ENCODE data around the gene BRSK2.

BRSK2 gene

GRCh38 chr11:1367721-1368120 is 22.0 kb upstream of the BRSK2 start:
- no peak overlapping the region for H3K27ac ChIP-seq (ENCODE audit: low read depth, low read length)
- no peak overlapping the region for H3K9ac ChIP-seq (ENCODE audit: low read length in 5 of 5)
- peaks cover 5 to 21% (median 10%) of the 10 kb centered on the region in 5 donors for H3K27me3 ChIP-seq (ENCODE audit: control insufficient read depth in 5 of 5, insufficient read depth in 4 of 5, low read length in 5 of 5)

DNA sequence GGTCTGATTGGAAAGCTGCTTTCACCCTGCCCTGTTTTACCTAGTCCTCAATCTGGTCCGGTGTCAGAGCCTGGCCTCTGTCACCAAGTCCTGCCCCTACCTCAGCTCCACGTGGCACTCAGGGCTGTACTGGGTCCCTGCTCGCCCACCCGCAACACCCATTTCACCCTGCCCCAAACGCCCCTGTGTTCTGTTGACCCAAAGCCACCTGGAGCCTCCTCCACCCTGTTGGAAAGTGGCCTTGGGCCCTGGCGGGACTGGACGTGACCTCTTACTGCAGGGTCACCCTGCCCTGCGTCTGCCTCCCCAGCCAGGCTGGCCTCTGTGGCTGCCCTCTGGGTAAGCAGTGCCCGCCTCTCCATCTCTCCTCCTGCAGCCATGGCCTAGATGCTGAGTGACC is 21.5 kb upstream of the BRSK2 start:
- Histone ChIP-seq H3K27ac (ENCODE audit: low read depth, low read length) (no peak overlapping the region), H3K9me3 (ENCODE audit: control insufficient read depth in 5 of 5, low read length in 5 of 5) (peaks cover 3 to 36% (median 33%) of the 10 kb centered on the region in 5 donors), H3K27me3 (ENCODE audit: control insufficient read depth in 5 of 5, insufficient read depth in 4 of 5, low read length in 5 of 5) (peaks cover 5 to 21% (median 10%) of the 10 kb centered on the region in 5 donors), H3K9ac (ENCODE audit: low read length in 5 of 5) (no peak overlapping the region), H3K4me1 (ENCODE audit: control insufficient read depth in 5 of 5, insufficient read depth in 5 of 5, low read length in 5 of 5) (no peaks in the 10 kb centered on the region), H3K4me3 (ENCODE audit: low read depth in 1 of 5, low read length in 5 of 5) (no peak overlapping the region), H3K36me3 (ENCODE audit: control insufficient read depth in 5 of 5, insufficient read depth in 5 of 5, low read length in 5 of 5) (no peaks in the 10 kb centered on the region)

More at GRCh38 chr11:1367721-1368120, 22.0 kb upstream of the BRSK2 start:
- Histone ChIP-seq H3K4me3 (ENCODE audit: low read depth in 1 of 5, low read length in 5 of 5) (no peak overlapping the region), H3K9me3 (ENCODE audit: control insufficient read depth in 5 of 5, low read length in 5 of 5) (peaks cover 3 to 36% (median 33%) of the 10 kb centered on the region in 5 donors), H3K4me1 (ENCODE audit: control insufficient read depth in 5 of 5, insufficient read depth in 5 of 5, low read length in 5 of 5) (no peaks in the 10 kb centered on the region), H3K36me3 (ENCODE audit: control insufficient read depth in 5 of 5, insufficient read depth in 5 of 5, low read length in 5 of 5) (no peaks in the 10 kb centered on the region)

DNA sequence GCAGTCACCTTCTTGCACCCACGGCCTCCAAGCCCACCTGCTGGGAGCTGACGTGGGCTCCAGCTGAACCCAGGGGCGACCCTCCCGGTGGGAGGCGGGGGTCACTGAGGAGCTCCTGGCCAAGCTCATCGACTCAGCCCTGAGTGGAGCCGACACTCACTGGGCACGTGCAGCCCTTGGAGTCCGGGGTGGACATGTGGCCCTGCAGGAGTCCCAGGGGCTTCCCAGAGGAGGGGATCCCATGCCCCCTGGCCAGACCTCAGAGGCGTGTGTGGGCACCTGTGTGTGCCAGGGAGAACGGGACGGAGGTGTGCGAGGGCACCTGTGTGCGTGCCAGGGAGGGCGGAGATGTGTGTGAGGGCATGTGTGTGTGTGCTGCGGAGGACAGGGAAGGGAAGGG is 20.8 kb upstream of the BRSK2 start:
- no peaks in the 10 kb centered on the region for H3K36me3 ChIP-seq (ENCODE audit: control insufficient read depth in 5 of 5, insufficient read depth in 5 of 5, low read length in 5 of 5)
- H3K9ac ChIP-seq (ENCODE audit: low read length in 5 of 5) = no peak overlapping the region
- H3K4me3 ChIP-seq (ENCODE audit: low read depth in 1 of 5, low read length in 5 of 5) = no peak overlapping the region
- H3K27ac ChIP-seq (ENCODE audit: low read depth, low read length) = no peak overlapping the region
- H3K4me1 ChIP-seq (ENCODE audit: control insufficient read depth in 5 of 5, insufficient read depth in 5 of 5, low read length in 5 of 5) = no peaks in the 10 kb centered on the region
- H3K9me3 ChIP-seq (ENCODE audit: control insufficient read depth in 5 of 5, low read length in 5 of 5) = peaks cover 3 to 30% (median 28%) of the 10 kb centered on the region in 5 donors
- H3K27me3 ChIP-seq (ENCODE audit: control insufficient read depth in 5 of 5, insufficient read depth in 4 of 5, low read length in 5 of 5) = peaks cover 7 to 21% (median 9%) of the 10 kb centered on the region in 5 donors

DNA sequence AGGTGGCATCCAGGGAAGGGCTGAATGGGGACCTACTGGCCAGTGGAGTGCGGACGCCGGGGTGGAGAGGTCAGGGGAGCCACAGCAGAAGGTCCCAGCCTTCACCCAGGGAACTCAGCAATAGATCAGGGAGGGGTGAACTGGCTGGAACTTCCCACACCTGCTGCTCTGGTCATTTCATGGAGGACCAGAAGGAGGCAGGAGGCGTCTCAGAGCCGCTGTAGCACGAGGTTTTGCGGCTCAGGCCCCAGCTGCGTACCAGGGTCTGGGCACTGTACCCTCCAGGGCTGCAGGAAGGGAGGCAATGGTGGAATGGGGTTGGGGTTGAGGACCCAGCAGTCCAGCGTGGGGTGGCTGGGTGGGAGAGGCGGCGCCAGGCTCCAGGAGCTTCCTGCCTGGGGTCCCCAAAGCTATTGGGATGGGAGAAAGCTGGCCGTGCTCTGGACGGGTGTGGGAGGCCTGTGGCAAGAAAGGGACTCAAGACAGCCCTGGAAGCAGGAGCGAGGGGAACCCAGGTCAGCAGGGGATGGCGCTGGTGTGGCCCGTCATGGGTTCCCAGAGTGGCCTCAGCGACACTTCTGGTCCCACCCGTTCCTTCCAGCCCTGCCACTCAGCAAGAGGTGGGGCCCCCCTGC is 20.2 kb upstream of the BRSK2 start:
- H3K27me3 ChIP-seq (ENCODE audit: control insufficient read depth in 5 of 5, insufficient read depth in 4 of 5, low read length in 5 of 5) = peaks cover 7 to 21% (median 9%) of the 10 kb centered on the region in 5 donors
- H3K4me3 ChIP-seq (ENCODE audit: low read depth in 1 of 5, low read length in 5 of 5) = no peak overlapping the region
- peaks cover under 1 to 27% (median 23%) of the 10 kb centered on the region in 5 donors for H3K9me3 ChIP-seq (ENCODE audit: control insufficient read depth in 5 of 5, low read length in 5 of 5)
- no peak overlapping the region for H3K27ac ChIP-seq (ENCODE audit: low read depth, low read length)
- no peaks in the 10 kb centered on the region for H3K36me3 ChIP-seq (ENCODE audit: control insufficient read depth in 5 of 5, insufficient read depth in 5 of 5, low read length in 5 of 5)
- H3K4me1 ChIP-seq (ENCODE audit: control insufficient read depth in 5 of 5, insufficient read depth in 5 of 5, low read length in 5 of 5) = no peaks in the 10 kb centered on the region
- H3K9ac ChIP-seq (ENCODE audit: low read length in 5 of 5) = no peak overlapping the region

DNA sequence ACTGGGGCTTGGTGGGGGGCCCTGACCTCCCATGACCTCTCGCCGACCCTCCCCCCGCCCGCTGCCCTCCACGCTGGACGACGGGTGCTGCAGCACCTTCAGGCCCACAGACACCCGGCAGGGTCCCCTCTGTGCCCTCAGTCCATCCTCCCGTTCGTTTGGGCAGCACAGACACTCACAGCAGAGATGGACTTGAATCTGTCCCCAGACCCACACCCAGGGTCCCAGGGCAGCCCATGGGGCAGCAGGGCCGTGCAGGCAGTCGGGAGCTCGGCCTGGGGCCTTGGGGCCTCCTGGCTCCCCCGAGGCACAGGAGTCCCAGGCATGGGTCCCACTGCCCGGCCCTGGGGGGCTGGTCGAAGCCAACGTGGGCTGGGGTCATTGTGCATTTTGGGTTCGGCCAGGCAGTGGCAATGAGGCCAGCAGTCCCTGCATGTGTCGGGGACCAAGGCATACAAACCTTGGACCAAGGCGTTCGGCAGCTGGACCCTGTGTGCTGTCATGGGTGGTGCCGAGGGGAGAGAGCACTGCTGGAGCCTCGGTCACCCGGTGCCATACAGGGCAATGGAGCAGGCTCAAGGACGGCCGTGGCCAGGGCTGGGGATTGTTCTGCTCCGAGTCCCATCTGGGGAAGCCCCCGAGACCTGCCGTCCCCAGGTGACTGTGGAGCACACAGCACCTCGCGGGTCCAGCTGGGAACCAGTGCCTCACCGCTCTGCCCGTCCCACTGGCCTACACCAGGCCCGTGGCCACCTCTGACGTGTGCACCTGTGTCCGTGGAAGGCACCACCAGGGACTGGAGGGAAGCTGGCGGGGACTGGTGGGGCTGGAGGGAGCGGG is 19.3 kb upstream of the BRSK2 start:
- Histone ChIP-seq H3K9me3 (ENCODE audit: control insufficient read depth in 5 of 5, low read length in 5 of 5) (peaks cover 0 to 21% (median 16%) of the 10 kb centered on the region in 5 donors), H3K4me3 (ENCODE audit: low read depth in 1 of 5, low read length in 5 of 5) (no peak overlapping the region), H3K36me3 (ENCODE audit: control insufficient read depth in 5 of 5, insufficient read depth in 5 of 5, low read length in 5 of 5) (no peaks in the 10 kb centered on the region), H3K9ac (ENCODE audit: low read length in 5 of 5) (no peak overlapping the region), H3K27ac (ENCODE audit: low read depth, low read length) (no peak overlapping the region), H3K27me3 (ENCODE audit: control insufficient read depth in 5 of 5, insufficient read depth in 4 of 5, low read length in 5 of 5) (peaks cover 7 to 21% (median 12%) of the 10 kb centered on the region in 5 donors), H3K4me1 (ENCODE audit: control insufficient read depth in 5 of 5, insufficient read depth in 5 of 5, low read length in 5 of 5) (no peaks in the 10 kb centered on the region)

DNA sequence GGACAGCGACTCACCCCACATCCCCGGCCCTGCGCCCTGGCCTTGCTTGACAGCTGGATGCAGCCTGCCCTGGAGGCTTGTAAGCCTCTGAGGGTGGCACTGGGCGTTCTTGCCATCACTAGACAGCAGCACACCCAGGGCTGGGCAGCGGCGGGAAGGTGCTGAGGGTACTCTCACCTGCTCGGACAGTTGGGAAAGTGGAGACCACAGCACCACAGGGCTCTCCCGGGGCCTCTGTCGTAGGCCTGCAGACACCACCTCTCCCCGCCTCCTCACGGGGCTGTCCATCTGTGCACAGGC is 18.8 kb upstream of the BRSK2 start:
- Histone ChIP-seq H3K27ac (ENCODE audit: low read depth, low read length) (no peak overlapping the region), H3K4me3 (ENCODE audit: low read depth in 1 of 5, low read length in 5 of 5) (no peak overlapping the region), H3K4me1 (ENCODE audit: control insufficient read depth in 5 of 5, insufficient read depth in 5 of 5, low read length in 5 of 5) (no peaks in the 10 kb centered on the region), H3K36me3 (ENCODE audit: control insufficient read depth in 5 of 5, insufficient read depth in 5 of 5, low read length in 5 of 5) (no peaks in the 10 kb centered on the region), H3K27me3 (ENCODE audit: control insufficient read depth in 5 of 5, insufficient read depth in 4 of 5, low read length in 5 of 5) (peaks cover 9 to 23% (median 12%) of the 10 kb centered on the region in 5 donors), H3K9ac (ENCODE audit: low read length in 5 of 5) (no peak overlapping the region), H3K9me3 (ENCODE audit: control insufficient read depth in 5 of 5, low read length in 5 of 5) (peaks cover 0 to 15% (median 11%) of the 10 kb centered on the region in 5 donors)

GRCh38 chr11:1371377-1371776 is 18.4 kb upstream of the BRSK2 start:
- Histone ChIP-seq H3K4me1 (ENCODE audit: control insufficient read depth in 5 of 5, insufficient read depth in 5 of 5, low read length in 5 of 5) (no peaks in the 10 kb centered on the region), H3K9ac (ENCODE audit: low read length in 5 of 5) (no peak overlapping the region), H3K9me3 (ENCODE audit: control insufficient read depth in 5 of 5, low read length in 5 of 5) (peaks cover 0 to 12% (median 7%) of the 10 kb centered on the region in 5 donors), H3K4me3 (ENCODE audit: low read depth in 1 of 5, low read length in 5 of 5) (no peak overlapping the region), H3K27ac (ENCODE audit: low read depth, low read length) (no peak overlapping the region), H3K36me3 (ENCODE audit: control insufficient read depth in 5 of 5, insufficient read depth in 5 of 5, low read length in 5 of 5) (no peaks in the 10 kb centered on the region), H3K27me3 (ENCODE audit: control insufficient read depth in 5 of 5, insufficient read depth in 4 of 5, low read length in 5 of 5) (peaks cover 9 to 23% (median 12%) of the 10 kb centered on the region in 5 donors)

GRCh38 chr11:1371836-1372465 is 17.8 kb upstream of the BRSK2 start:
- Histone ChIP-seq H3K9ac (ENCODE audit: low read length in 5 of 5) (no peak overlapping the region), H3K27me3 (ENCODE audit: control insufficient read depth in 5 of 5, insufficient read depth in 4 of 5, low read length in 5 of 5) (peaks cover 9 to 23% (median 12%) of the 10 kb centered on the region in 5 donors), H3K36me3 (ENCODE audit: control insufficient read depth in 5 of 5, insufficient read depth in 5 of 5, low read length in 5 of 5) (no peaks in the 10 kb centered on the region), H3K9me3 (ENCODE audit: control insufficient read depth in 5 of 5, low read length in 5 of 5) (peaks cover 0 to 8% (median 2%) of the 10 kb centered on the region in 5 donors), H3K4me3 (ENCODE audit: low read depth in 1 of 5, low read length in 5 of 5) (no peak overlapping the region), H3K4me1 (ENCODE audit: control insufficient read depth in 5 of 5, insufficient read depth in 5 of 5, low read length in 5 of 5) (no peaks in the 10 kb centered on the region), H3K27ac (ENCODE audit: low read depth, low read length) (no peak overlapping the region)

GRCh38 chr11:1372660-1373059 is 17.1 kb upstream of the BRSK2 start:
- no peak overlapping the region for H3K4me3 ChIP-seq (ENCODE audit: low read depth in 1 of 5, low read length in 5 of 5)
- H3K9ac ChIP-seq (ENCODE audit: low read length in 5 of 5) = no peak overlapping the region
- peaks cover 0 to 3% (median 0%) of the 10 kb centered on the region in 5 donors for H3K9me3 ChIP-seq (ENCODE audit: control insufficient read depth in 5 of 5, low read length in 5 of 5)
- no peaks in the 10 kb centered on the region for H3K36me3 ChIP-seq (ENCODE audit: control insufficient read depth in 5 of 5, insufficient read depth in 5 of 5, low read length in 5 of 5)
- no peak overlapping the region for H3K27ac ChIP-seq (ENCODE audit: low read depth, low read length)
- no peaks in the 10 kb centered on the region for H3K4me1 ChIP-seq (ENCODE audit: control insufficient read depth in 5 of 5, insufficient read depth in 5 of 5, low read length in 5 of 5)
- peaks cover 9 to 23% (median 12%) of the 10 kb centered on the region in 5 donors for H3K27me3 ChIP-seq (ENCODE audit: control insufficient read depth in 5 of 5, insufficient read depth in 4 of 5, low read length in 5 of 5)
